IPS DF 19.7 (cell line): ENCODE data around the gene RELA.
"Not testable (repeated sequence)": the region's sequence is repeated elsewhere in the genome, so short reads cannot be mapped to it uniquely, and the experiment has no call there.

Source experiments
- DNase-seq: peaks from one replicate; pipeline ENCODE4 v3.0.0-alpha.2; 2013; ENCODE audit warnings: low read depth, low spot score

RELA gene

DNA sequence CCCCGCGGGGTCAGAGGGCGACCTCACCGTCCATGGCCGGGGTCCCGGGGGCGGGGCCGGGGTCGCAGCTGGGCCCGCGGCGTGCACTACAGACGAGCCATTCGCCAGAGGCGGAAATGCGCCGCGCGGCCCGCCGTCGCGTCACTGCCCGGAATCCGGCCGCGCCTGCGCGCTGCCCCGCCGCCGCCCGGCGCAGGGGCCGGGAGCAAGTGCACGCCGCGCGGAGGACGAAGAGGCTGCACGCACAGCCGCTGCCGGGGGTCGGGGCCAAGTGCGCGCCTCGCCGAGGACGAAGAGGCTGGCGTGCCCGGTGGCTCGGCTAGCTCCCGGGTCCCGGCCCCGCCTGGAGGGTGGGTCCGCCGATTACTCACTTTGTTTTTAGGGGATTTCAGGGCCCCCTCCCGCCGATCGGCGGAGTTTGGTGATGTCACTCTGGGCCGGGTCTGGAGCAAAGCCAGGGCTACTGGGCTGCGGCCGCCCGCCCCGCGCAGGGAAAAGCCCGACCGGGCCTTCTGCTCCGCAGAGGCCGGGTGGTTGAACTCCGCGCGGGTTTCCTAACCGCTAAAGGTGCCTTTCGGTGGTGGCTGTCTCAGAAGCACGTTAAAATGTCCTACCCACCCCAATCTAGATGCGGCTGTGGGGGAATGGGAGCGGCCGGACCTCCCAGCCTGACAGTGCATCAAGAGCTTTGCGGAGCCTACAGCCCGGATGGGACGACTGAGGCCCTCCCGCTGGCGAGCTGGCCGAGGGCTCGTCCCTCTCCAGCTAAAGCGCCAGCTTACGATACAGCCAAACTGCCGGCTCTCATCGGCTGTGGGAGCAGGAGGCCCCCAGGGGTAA is at the start of gene RELA:
Gene RELA, minus strand, starts transcription at position 118 of the 840 bp plus-strand sequence. Its CDS starts 84 bp downstream, at position 34.
- DNase-seq = no peak

DNA sequence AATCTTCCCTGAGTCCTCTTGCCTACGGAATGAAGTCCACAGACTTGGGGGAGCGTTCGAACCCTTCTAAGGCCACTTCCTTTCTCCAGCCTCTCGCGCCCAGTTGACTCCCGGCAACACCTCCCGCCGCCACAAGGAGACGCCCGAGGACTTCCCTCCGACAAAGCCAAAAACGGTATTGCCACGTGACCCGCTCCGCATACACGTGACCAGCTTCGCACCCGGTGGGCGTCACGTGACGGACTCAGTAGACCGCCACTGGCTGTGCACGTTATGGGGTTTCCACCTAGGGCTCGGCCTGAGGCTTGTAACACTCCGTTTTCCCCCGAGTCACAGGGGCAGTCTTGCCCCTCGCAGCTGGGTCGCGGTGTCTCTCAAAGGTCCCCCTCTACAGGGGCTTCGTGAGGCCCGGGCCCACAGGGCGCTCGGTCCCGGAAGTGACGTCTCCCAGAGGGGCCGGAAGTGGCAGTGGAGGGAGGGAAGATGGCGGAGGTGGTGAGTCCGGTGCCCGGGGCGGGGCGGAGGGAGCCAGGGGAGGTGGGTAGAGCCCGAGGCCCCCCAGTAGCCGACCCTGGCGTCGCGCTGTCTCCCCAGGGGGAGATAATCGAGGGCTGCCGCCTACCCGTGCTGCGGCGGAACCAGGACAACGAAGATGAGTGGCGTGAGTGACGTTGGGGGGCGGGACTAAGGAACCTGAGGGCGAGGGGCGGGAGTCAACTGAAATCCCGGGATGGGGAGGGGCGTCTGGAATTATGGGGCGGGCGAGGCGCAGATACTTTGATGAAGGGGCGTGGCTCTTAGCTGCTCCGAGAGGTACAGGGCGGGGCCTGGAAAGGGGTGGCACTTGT is 49.3 kb upstream of the RELA start, which contains the start of gene KAT5:
Gene KAT5, plus strand, starts transcription at position 468 of the 848 bp plus-strand sequence. Its CDS starts 16 bp downstream, at position 484.
- DNase-seq = peak; percentile 87

GRCh38 chr11:65710421-65710820 is 47.7 kb upstream of the RELA start:
- DNase-seq = no peak

DNA sequence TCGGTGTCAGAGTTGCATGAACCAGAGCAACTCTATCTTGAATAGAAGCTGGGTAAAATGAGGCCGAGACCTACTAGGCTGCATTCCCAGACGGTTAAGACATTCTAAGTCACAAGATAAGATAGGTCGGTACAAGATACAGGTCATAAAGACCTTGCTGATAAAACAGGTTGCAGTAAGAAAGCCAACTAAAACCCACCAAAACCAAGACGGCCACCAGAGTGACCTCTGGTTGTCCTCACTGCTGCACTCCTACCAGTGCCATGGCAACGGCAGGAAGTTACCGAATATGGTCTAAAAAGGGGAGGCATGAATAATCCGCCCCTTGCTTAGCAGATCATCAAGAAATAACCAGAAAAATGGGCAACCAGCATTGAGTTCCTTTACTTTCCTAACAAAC is 46.9 kb upstream of the RELA start:
- no peak for DNase-seq

- no peak for DNase-seq
These were observed 45.7 kb upstream of the RELA start for GRCh38 chr11:65708451-65708850.

DNA sequence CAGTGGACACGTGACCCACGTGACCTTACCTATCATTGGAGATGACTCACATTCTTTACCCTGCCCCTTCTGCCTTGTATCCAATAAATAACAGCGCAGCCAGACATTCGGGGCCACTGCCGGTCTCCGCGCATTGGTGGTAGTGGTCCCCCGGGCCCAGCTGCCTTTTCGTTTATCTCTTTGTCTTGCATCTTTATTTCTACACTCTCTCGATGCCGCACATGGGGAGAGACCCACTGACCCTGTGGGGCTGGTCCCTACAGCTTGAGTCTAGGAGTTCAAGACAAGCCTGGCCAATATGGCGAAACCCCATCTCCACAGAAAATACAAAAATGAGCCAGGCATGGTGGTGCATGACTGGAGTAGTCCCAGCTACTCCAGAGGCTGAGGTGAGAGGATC is 44.3 kb upstream of the RELA start:
- not testable (repeated sequence) for DNase-seq

GRCh38 chr11:65706303-65706763 is 43.6 kb upstream of the RELA start:
- not testable (repeated sequence) for DNase-seq

DNA sequence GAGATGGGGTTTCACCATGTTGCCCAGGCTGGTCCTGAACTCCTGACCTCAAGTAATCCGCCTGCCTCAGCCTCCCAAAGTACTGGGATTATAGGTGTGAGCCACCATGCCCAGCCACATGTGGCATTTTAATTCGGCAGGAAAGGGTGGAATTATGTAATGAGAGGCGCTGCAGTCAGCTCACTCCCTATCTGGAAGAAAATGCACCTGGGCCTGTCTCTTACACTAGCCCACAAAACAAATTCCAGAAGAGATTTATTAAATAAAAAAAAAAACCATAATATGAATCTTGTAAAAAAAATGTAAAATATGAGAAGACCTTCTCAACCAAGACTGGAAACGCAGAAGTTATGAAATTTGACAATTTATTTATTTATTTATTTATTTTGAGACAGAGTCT is 41.1 kb upstream of the RELA start:
- no peak for DNase-seq

- no peak for DNase-seq
These were observed 39.0 kb upstream of the RELA start for GRCh38 chr11:65701686-65702085.

DNA sequence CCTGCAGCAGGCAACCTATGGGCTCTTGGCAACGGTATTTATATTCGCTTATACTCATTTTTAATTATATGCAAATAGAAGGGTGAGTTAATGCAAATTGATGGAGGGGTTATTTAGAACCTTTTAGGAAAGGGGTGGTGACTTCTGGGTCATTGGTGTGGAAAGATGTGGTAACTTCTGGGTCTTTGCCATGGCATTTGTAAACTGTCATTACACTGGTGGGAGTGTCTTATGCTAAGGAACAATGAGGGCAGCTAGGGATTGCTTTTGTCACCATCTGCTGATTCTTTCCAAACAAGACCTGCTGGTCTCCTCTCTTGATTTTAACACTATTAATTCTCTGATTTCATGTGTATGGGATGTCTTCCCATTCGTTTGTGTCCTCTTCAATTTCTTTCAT is 37.7 kb upstream of the RELA start:
- DNase-seq = no peak

GRCh38 chr11:65699306-65699705 is 36.6 kb upstream of the RELA start:
- DNase-seq = no peak

- DNase-seq = no peak
These were observed 35.5 kb upstream of the RELA start for GRCh38 chr11:65698205-65698604.

DNA sequence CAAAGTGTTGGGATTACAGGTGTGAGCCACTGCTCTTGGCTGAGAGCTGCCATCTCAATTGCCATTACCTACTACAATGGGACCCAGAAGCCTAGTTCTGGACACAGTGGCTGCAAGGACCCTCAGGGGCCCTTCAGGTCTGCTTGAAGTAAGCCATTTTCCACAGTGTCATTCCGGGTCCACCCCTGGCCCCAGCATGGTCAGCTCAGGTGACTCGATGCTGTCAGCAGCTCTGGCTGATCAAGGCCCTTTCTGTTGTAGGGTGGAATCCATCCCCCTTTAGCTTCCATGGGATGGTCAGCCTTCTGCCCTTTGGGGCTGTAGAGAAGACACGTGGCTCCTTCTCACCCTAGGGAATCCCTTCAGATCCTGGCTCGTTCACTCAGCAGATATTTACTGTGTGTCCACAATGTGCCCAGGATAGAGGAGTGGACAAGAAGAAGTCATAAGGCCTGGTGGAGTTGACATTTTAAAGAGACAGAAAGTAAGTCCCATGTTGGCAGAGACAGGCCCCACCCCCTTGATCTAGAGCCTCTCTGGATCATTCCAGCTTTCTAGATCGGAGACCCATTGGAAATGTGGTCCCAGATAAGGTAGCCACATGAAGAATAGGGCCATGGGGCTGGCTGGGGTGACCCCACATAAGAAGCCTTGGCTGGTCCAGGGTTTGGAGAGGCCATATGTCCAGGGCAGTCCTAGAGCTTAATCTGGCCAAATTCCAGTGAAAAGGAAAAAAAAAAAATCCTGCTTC is 34.3 kb upstream of the RELA start:
- DNase-seq = no peak

DNA sequence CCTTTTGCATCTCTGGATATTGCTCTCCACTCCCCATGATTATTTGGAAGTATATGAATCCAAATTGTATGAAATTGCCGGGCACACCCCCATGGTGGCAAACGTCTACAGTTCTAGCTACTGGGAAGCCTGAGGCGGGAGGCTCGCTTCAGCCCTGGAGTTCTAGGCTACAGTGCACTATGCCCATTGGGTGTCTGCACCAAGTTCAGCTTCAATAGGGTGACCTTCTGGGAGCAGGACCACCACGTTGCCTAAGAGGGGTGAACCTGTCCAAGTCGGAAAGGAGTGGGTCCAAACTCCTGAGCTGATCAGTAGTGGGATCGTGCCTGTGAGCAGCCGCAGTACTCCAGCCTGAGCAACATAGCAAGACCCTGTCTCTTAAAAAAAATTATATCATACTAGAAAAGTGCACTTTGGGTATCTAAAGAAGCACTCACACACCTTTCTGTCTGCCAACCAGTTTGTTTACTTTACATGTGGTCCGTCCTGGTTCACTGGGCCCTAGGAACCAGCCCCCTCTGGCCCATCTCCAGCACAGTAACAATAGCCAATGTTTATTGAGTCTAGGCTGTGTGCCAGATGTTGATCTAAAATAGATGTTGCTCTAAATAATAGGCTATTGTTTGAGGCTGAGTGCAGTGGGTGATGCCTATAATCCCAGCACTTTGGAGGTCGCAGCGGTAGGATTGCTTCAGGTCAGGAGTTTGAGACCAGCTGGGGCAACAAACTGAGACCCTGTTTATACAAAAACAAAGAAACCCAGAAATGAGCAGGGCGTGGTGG is 32.9 kb upstream of the RELA start:
- DNase-seq = no peak

GRCh38 chr11:65692367-65692766 is 29.7 kb upstream of the RELA start:
- no peak for DNase-seq

DNA sequence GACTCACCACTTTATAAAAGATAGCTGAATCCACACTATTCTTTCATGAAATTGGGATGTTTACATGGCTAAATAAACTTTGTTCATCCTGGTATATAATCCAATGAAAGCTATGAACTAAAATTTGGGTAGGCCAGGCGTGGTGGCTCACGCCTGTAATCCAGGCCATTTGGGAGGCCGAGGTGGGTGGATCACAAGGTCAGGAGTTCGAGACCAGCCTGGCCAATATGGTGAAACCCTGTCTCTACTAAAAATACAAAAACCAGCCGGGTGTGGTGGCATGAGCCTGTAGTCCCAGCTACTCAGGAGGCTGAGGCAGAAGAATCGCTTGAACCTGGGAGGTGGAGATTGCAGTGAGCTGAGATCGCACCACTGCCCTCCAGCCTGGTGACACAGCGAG is 29.1 kb upstream of the RELA start:
- not testable (repeated sequence) for DNase-seq

DNA sequence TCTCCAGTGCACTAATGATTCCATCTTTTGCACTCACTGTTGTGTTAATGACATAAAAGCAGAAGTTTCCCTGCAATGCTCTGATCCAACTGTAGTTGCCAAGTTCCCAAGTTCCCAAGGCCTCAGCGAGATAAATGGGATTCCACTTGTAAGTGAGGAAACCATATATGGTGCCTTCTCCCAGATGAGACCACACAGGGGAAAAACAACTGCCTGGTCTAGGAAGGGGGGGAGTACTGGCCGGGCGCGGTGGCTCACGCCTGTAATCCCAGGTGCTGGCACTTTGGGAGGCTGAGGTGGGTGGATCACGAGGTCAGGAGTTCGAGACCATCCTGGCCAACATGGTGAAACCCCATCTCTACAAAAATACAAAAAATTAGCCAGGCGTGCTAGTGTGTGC is 23.3 kb upstream of the RELA start:
- DNase-seq = no peak

GRCh38 chr11:65683480-65683879 is 20.8 kb upstream of the RELA start:
- not testable (repeated sequence) for DNase-seq

DNA sequence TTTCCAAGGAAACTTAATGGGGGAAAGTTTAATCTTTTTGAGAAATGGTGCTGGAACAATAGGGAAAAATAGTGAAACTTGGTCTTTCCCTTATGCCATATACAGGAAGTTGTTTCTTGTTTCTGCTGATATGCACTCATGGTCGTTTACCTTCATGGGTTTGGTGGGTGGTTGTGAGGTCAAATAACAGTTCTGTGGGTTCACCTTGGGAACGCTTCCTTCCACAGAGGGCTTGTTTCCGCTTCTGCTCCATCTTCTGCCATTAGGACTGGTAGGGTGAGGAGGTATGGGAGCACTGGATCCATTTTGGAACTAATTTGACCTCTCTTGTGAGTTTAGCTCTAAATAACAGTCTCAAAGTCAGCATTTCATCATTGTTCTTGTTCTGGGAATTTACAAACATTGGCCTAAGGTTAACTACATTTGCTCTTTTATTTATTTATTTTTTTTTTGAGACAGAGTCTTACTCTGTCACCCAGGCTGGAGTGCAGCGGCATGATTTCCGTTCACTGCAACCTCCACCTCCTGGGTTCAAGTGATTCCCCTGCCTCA is 17.6 kb upstream of the RELA start:
- no peak for DNase-seq

GRCh38 chr11:65672982-65673381 is 10.3 kb upstream of the RELA start:
- DNase-seq = no peak
